A549 (cell line): ENCODE results near the gene GIT1. TPM values are rescaled to one million over a fixed set of nuclear protein-coding genes. Genes with fewer than 3 reads are reported as not detected.
A peak's percentile ranks its signal among the peaks of the same experiment; 100 is the strongest.

Source experiments
- ATAC-seq, 2 experiments: fragments of 200-7000 bp in 1 of 2; fragments of >200 bp in 1 of 2; cut with Nextera tagmentation in 1 of 2; cut with Tn5 transposase in 1 of 2; 3 replicates each; pipeline versions ENCODE4 v1.8.0 to v1.9.1; 2018 to 2020; ENCODE audit warnings: mild to moderate bottlenecking in 1 of 2, moderate library complexity in 1 of 2
- CTCF ChIA-PET: fragments of 300-600 bp; sonication (Branson Sonifier 250); formaldehyde crosslinking; extraction: SDS; loops from one replicate; lab custom pipeline; 2021; ENCODE audit warnings: antibody characterized with exemption, inconsistent platforms; lab: Yijun Ruan, JAX
- POLR2A ChIA-PET: fragments of 350-600 bp; formaldehyde crosslinking; extraction: SDS; loops from one replicate; lab custom pipeline; 2021; ENCODE audit warnings: antibody characterized with exemption, inconsistent platforms; lab: Yijun Ruan, JAX
- DNase-seq, 2 experiments: peaks; one replicate each; pipeline versions ENCODE4 v3.0.0 to v3.0.0-alpha.2; 2011 to 2016; ENCODE audit warnings: low read depth in 1 of 2, low spot score in 1 of 2
- FAIRE-seq: peaks from 2 replicates; lab custom pipeline; 2011; peaks lifted over from hg19 to GRCh38; lab: Jason Lieb, UNC
- H3K27ac ChIP-seq, 2 experiments: fragments of >200 bp; sonication (Bioruptor Twin); formaldehyde crosslinking; 3 replicates each; pipeline ENCODE4 v1.5.1; 2016 to 2017
- H3K4me1 ChIP-seq: fragments of >200 bp; sonication (Bioruptor Twin); formaldehyde crosslinking; 3 replicates; pipeline ENCODE4 v1.6.1; 2016
- H3K4me2 ChIP-seq: fragments of >200 bp; sonication (Bioruptor Twin); formaldehyde crosslinking; 3 replicates; pipeline ENCODE4 v1.6.1; 2016
- H3K4me3 ChIP-seq: fragments of >200 bp; sonication (Bioruptor Twin); formaldehyde crosslinking; 3 replicates; pipeline ENCODE4 v1.5.1; 2016
- H3K9me3 ChIP-seq: fragments of >200 bp; sonication (Bioruptor Twin); formaldehyde crosslinking; 3 replicates; pipeline ENCODE4 v1.6.1; 2016
- ATOH8 ChIP-seq: fragments of 250-450 bp; sonication (Bioruptor Pico); IDR thresholded peaks from 2 replicates; pipeline ENCODE4 v1.5.0; 2020; ENCODE audit warnings: low read depth, mild to moderate bottlenecking, moderate library complexity
- CBX8 ChIP-seq: fragments of 200-600 bp; sonication (generic); IDR thresholded peaks from 2 replicates; pipeline ENCODE4 v1.6.1; 2016
- EP300 ChIP-seq, 2 experiments: fragments of >200 bp; sonication (Bioruptor Twin); formaldehyde crosslinking; IDR thresholded peaks; 2 replicates in 1 of 2; 3 replicates in 1 of 2; pipeline ENCODE4 v1.6.1; 2016 to 2017
- HDAC2 ChIP-seq: fragments of 200-600 bp; sonication (generic); IDR thresholded peaks from 2 replicates; pipeline ENCODE4 v1.6.1; 2016
- HOXA7 ChIP-seq: fragments of 250-450 bp; sonication (Bioruptor Pico); IDR thresholded peaks from 2 replicates; pipeline ENCODE4 v1.5.0; 2020; ENCODE audit warnings: mild to moderate bottlenecking, moderate library complexity
- HOXB13 ChIP-seq: fragments of 250-450 bp; sonication (Bioruptor Pico); IDR thresholded peaks from 2 replicates; pipeline ENCODE4 v1.5.0; 2020; ENCODE audit warnings: low read depth, mild to moderate bottlenecking, moderate library complexity
- NFE2L2 ChIP-seq: fragments of 150-350 bp; conservative IDR thresholded peaks from 2 replicates; pipeline ENCODE4 v1.6.1; 2014; ENCODE audit warnings: low read length
- NPAS2 ChIP-seq: fragments of 250-450 bp; sonication (Bioruptor Pico); IDR thresholded peaks from 2 replicates; pipeline ENCODE4 v1.8.0; 2022; ENCODE audit warnings: mild to moderate bottlenecking, moderate library complexity, borderline replicate concordance
- NR3C1 ChIP-seq: fragments of >200 bp; sonication (Bioruptor Twin); formaldehyde crosslinking; IDR thresholded peaks from 3 replicates; pipeline ENCODE4 v1.6.1; 2017
- PHF8 ChIP-seq: fragments of 200-600 bp; sonication (generic); IDR thresholded peaks from 2 replicates; pipeline ENCODE4 v1.6.1; 2016; ENCODE audit warnings: low read depth, mild to moderate bottlenecking, antibody characterized with exemption, moderate library complexity, borderline replicate concordance
- RARB ChIP-seq: fragments of 250-450 bp; sonication (Bioruptor Pico); IDR thresholded peaks from 2 replicates; pipeline ENCODE4 v1.8.0; 2021; ENCODE audit warnings: mild to moderate bottlenecking, moderate library complexity
- RFX5 ChIP-seq: fragments of 450-650 bp; IDR thresholded peaks from 2 replicates; pipeline ENCODE4 v1.7.1; 2014; ENCODE audit warnings: antibody characterized with exemption, mild to moderate bottlenecking, moderate library complexity
- RNF2 ChIP-seq: fragments of 200-600 bp; sonication (generic); IDR thresholded peaks from 2 replicates; pipeline ENCODE4 v1.6.1; 2016; ENCODE audit warnings: low read depth, mild to moderate bottlenecking, antibody characterized with exemption, moderate library complexity, borderline replicate concordance
- SREBF2 ChIP-seq: fragments of 450-650 bp; IDR thresholded peaks from 2 replicates; pipeline ENCODE4 v1.6.1; 2014; ENCODE audit warnings: mild to moderate bottlenecking, moderate library complexity
- TFCP2L1 ChIP-seq: fragments of 250-450 bp; sonication (Bioruptor Pico); IDR thresholded peaks from 2 replicates; pipeline ENCODE4 v1.5.0; 2021; ENCODE audit warnings: mild to moderate bottlenecking
- ZNF302 ChIP-seq: fragments of 250-450 bp; sonication (Bioruptor Pico); IDR thresholded peaks from 2 replicates; pipeline ENCODE4 v1.9.0; 2021; ENCODE audit warnings: inconsistent platforms, mild to moderate bottlenecking, moderate library complexity
- ZSCAN20 ChIP-seq: fragments of 250-450 bp; sonication (Bioruptor Pico); IDR thresholded peaks from 2 replicates; pipeline ENCODE4 v1.8.0; 2022; ENCODE audit warnings: mild to moderate bottlenecking, moderate library complexity
- WGBS: methylation state at CpG from one replicate; pipeline ENCODE4 v1.1.6; 2017; ENCODE audit errors: missing lambda C conversion rate; 5-methylcytosine and 5-hydroxymethylcytosine counted together
- polyA plus RNA-seq, 4 experiments: library from polyadenylated mRNA; depleted of rRNA in 3 of 4; stranded (reverse); fragments of >200 nt; fragmentation: RNase III in 1 of 4; extraction: RNeasy Plus Mini Kit Qiagen cat#74134 plus additional on column Dnase treatment in 1 of 4; gene quantifications; 2 replicates in 3 of 4; 3 replicates in 1 of 4; pipeline ENCODE4 v1.2.3, GENCODE V29; 2011 to 2017
- TF ChIP-seq, protein P1 (sequence below): fragments of 250-450 bp; sonication (Bioruptor Pico); IDR thresholded peaks from 2 replicates; pipeline ENCODE4 v1.5.0; 2021; ENCODE audit warnings: mild to moderate bottlenecking, moderate library complexity, borderline replicate concordance
- TF ChIP-seq, protein P2 (sequence below): fragments of >200 bp; sonication (Bioruptor Twin); formaldehyde crosslinking; IDR thresholded peaks from 3 replicates; pipeline ENCODE4 v1.6.1; 2016

Gene GIT1
- polyA plus RNA-seq, 2 of the 4 experiments (the other 2 are of a cell fraction): 47.8 to 53.0 TPM

DNA sequence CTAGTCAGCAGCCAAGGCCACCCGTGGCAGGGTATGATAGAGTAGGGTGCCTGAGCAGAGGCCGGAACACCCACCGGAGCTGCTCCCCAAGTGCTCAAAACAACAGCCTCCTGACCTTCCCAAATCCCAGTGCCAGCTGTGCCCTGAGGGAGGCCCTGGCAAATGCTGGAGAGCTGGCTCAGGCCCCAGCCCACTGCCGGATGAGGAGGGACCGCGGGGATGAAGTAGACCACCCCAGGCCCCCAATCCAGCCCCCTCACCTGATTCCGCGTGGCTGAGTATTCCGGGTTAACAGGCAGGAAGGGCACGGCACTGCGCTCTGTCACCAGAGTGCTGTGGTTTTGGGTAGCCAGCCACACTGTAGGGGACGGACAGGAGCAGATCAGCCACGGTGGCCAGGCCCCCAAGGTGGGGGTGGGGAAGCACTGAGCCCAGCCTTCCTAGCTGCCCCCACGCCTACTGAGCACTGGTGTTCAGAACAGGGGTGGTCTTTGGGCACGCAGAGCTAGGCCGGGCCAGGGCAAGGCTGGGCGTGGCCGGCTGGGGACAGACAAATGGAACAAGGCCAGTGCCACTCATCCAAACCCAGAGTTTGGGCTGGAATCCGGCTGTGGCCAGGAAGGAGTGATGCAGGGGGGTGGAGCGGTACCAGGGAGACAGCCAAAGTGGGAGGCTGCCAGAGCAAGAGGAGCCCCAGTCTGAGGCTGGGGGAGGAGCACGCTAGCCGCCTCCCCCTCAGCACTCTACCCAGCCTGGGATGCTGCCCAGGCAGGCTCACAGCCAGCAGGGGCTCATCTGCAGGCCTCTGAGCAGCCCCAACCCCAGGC is 11.8 kb downstream of the GIT1 start:
- CTCF ChIA-PET: interaction anchor here (1.1 to 24.0 kb wide), 11 partner anchors 3 to 516 kb away, joined by 3 to 474 read pairs (median 36); partner anchors contain the start of genes ABHD15, ANKRD13B, CORO6 and TP53I13
- DNase-seq: no peak

DNA sequence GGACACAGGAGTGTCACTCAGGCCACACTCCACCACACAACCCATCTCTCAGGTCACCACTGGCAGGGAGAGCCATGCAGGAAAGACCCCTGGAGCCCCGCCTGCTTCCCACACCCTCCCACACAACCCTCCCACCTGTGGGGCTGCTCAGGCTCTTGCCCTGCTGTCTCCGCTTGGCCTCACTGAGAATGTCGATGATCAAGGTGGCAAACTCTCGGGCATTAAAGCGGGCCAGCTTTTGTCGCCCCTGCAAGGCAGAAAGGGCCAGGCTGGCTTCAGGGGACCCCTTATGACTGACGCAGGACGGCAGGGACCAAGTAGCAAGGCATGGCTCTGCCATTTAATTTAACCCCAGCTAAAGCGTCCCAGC is 12.5 kb downstream of the GIT1 start:
- ChIA-PET POLR2A (interaction anchor here (0.8 kb wide), 1 partner anchor 16 kb away, joined by 3 read pairs; the partner anchor contains the start of gene ANKRD13B), CTCF (interaction anchor here (1.1 to 24.0 kb wide), 10 partner anchors 4 to 516 kb away, joined by 3 to 474 read pairs (median 10); partner anchors contain the start of genes ABHD15, ANKRD13B, CORO6 and TP53I13)
- DNase-seq: no peak
- TF ChIP-seq SREBF2 (no peak), CBX8 (no peak), RARB (no peak), HOXB13 (no peak), ATOH8 (CRISPR knock-in tag) (no peak), HDAC2 (no peak), ZNF302 (CRISPR knock-in tag) (no peak), NR3C1 (no peak), TFCP2L1 (CRISPR knock-in tag) (no peak), PHF8 (no peak), HOXA7 (CRISPR knock-in tag) (no peak), NPAS2 (CRISPR knock-in tag) (no peak), NFE2L2 (no peak), ZSCAN20 (CRISPR knock-in tag) (no peak), EP300 (IDR thresholded peaks at IDR 0.05) (no peak)
- TF ChIP-seq, protein P1, sequence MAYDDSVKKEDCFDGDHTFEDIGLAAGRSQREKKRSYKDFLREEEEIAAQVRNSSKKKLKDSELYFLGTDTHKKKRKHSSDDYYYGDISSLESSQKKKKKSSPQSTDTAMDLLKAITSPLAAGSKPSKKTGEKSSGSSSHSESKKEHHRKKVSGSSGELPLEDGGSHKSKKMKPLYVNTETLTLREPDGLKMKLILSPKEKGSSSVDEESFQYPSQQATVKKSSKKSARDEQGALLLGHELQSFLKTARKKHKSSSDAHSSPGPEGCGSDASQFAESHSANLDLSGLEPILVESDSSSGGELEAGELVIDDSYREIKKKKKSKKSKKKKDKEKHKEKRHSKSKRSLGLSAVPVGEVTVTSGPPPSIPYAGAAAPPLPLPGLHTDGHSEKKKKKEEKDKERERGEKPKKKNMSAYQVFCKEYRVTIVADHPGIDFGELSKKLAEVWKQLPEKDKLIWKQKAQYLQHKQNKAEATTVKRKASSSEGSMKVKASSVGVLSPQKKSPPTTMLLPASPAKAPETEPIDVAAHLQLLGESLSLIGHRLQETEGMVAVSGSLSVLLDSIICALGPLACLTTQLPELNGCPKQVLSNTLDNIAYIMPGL: no peak
- TF ChIP-seq, protein P2, sequence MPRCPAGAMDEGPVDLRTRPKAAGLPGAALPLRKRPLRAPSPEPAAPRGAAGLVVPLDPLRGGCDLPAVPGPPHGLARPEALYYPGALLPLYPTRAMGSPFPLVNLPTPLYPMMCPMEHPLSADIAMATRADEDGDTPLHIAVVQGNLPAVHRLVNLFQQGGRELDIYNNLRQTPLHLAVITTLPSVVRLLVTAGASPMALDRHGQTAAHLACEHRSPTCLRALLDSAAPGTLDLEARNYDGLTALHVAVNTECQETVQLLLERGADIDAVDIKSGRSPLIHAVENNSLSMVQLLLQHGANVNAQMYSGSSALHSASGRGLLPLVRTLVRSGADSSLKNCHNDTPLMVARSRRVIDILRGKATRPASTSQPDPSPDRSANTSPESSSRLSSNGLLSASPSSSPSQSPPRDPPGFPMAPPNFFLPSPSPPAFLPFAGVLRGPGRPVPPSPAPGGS: no peak
- Histone ChIP-seq H3K4me2 (no peak overlapping the region), H3K4me1 (peaks cover 20% of the 10 kb centered on the region), H3K9me3 (no peaks in the 10 kb centered on the region), H3K27ac (no peak overlapping the region), H3K4me3 (no peak overlapping the region)
- ATAC-seq: no peak
- 97% methylated on average over 9 of the region's 9 CpGs for WGBS
- no peak for FAIRE-seq

More for the DNA sequence above, 11.8 kb downstream of the GIT1 start:
- H3K9me3 ChIP-seq: no peaks in the 10 kb centered on the region
- peaks cover 20% of the 10 kb centered on the region for H3K4me1 ChIP-seq
- WGBS: 90% methylated on average over 20 of the region's 22 CpGs
- FAIRE-seq (no peak), ATAC-seq (no peak)
- H3K4me2 ChIP-seq: no peak overlapping the region
- TF ChIP-seq RFX5 (no peak), RNF2 (no peak)
- no peak overlapping the region for H3K4me3 ChIP-seq
- H3K27ac ChIP-seq: peak overlapping the region in 1 of 2 experiments; percentile 19; a peak in 1 of 6 replicates
- POLR2A ChIA-PET: interaction anchor here (0.8 kb wide), 1 partner anchor 15 kb away, joined by 3 read pairs; the partner anchor contains the start of gene ANKRD13B
